SK-N-MC (cell line): ENCODE data around the gene TOMM20L.

Experiments used
- EZH2 ChIP-seq: fragments of 200-600 bp; sonication (generic); IDR thresholded peaks from one replicate; pipeline ENCODE4 v1.6.1; 2017; ENCODE audit warnings: antibody characterized with exemption
- FOXP2 ChIP-seq: optimal IDR thresholded peaks from 2 replicates; pipeline ENCODE3; 2011; ENCODE audit warnings: mild to moderate bottlenecking, moderate library complexity; ENCODE audit not compliant: insufficient read depth; ENCODE audit errors: extremely low read length, control extremely low read depth
- POLR2AphosphoS5 ChIP-seq: IDR thresholded peaks from 2 replicates; pipeline ENCODE4 v1.6.1; 2012; ENCODE audit warnings: mild to moderate bottlenecking, low read depth, low read length, borderline replicate concordance

GRCh38 chr14:58430156-58430555, 34.4 kb downstream of the TOMM20L start:
- TF ChIP-seq POLR2AphosphoS5, result no peak
- no peak for TF ChIP-seq EZH2
- TF ChIP-seq FOXP2, result no peak
